ENCODE results near the gene CERS4. TPM values are rescaled to one million over a fixed set of nuclear protein-coding genes. Genes with fewer than 3 reads are reported as not detected.

The CERS4 gene, protein sequence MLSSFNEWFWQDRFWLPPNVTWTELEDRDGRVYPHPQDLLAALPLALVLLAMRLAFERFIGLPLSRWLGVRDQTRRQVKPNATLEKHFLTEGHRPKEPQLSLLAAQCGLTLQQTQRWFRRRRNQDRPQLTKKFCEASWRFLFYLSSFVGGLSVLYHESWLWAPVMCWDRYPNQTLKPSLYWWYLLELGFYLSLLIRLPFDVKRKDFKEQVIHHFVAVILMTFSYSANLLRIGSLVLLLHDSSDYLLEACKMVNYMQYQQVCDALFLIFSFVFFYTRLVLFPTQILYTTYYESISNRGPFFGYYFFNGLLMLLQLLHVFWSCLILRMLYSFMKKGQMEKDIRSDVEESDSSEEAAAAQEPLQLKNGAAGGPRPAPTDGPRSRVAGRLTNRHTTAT
- 16.3 to 26.0 TPM (median 24.7 TPM) in 3 replicates for total RNA-seq
- long read RNA-seq, transcript CERS4-201 (12 exons, 1,797 nt) = major isoform, 11 of 36 reads
- long read RNA-seq, partial matches to known transcripts = 4 of 36 reads
- long read RNA-seq, other reads (novel, unspliced or antisense) = 17 of 36 reads

DNA sequence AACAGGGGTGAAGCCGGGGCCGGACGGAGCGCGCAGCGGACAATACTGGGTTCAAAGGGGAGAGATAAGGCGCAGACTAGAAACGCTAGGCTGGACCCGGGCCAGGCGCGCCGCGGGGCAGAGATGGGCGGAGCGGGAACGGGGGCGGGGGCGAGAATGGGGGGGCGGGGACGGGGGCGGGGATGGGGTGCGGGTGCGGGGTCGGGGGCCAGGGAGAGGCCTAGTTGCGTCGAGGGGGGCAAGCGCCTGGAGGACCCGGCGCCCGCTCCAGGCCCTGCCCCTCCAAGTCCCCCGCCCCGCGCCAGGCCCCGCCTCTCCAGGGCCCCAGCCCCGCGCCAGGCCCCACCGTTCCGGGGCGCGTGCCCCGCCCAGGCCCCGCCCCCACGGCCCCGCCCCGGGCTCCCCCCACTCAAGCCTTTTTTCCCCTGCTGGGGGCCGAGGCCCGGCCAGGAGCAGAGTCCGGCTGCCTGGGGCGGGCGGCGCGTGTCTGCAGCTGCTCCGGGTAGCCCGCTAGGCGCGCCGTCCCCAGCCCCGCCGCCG is at the start of gene CERS4:
CERS4 (plus strand) TSS at position 449 of the 540 bp plus-strand sequence. CDS start 41,707 bp downstream, outside the sequence.
- H3K4me1 Mint-ChIP-seq (ENCODE audit: low read depth) = peaks cover 17% of the 10 kb centered on the region
- H3K36me3 Mint-ChIP-seq (ENCODE audit: low read depth) = no peaks in the 10 kb centered on the region
- H3K27me3 Mint-ChIP-seq (ENCODE audit: low read depth) = no peaks in the 10 kb centered on the region
- peak within 1 kb of the TSS; percentile 78 for H3K27ac Mint-ChIP-seq (ENCODE audit: unreplicated experiment)
- DNase-seq (ENCODE audit: low spot score) = no peak
- no peaks in the 10 kb centered on the region for H3K9me3 Mint-ChIP-seq (ENCODE audit: low read depth)
- H3K4me3 Mint-ChIP-seq (ENCODE audit: unreplicated experiment) = peak within 1 kb of the TSS; percentile 87
- TF ChIP-seq, protein P1, sequence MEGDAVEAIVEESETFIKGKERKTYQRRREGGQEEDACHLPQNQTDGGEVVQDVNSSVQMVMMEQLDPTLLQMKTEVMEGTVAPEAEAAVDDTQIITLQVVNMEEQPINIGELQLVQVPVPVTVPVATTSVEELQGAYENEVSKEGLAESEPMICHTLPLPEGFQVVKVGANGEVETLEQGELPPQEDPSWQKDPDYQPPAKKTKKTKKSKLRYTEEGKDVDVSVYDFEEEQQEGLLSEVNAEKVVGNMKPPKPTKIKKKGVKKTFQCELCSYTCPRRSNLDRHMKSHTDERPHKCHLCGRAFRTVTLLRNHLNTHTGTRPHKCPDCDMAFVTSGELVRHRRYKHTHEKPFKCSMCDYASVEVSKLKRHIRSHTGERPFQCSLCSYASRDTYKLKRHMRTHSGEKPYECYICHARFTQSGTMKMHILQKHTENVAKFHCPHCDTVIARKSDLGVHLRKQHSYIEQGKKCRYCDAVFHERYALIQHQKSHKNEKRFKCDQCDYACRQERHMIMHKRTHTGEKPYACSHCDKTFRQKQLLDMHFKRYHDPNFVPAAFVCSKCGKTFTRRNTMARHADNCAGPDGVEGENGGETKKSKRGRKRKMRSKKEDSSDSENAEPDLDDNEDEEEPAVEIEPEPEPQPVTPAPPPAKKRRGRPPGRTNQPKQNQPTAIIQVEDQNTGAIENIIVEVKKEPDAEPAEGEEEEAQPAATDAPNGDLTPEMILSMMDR (IDR thresholded peaks at IDR 0.05) = no peak

DNA sequence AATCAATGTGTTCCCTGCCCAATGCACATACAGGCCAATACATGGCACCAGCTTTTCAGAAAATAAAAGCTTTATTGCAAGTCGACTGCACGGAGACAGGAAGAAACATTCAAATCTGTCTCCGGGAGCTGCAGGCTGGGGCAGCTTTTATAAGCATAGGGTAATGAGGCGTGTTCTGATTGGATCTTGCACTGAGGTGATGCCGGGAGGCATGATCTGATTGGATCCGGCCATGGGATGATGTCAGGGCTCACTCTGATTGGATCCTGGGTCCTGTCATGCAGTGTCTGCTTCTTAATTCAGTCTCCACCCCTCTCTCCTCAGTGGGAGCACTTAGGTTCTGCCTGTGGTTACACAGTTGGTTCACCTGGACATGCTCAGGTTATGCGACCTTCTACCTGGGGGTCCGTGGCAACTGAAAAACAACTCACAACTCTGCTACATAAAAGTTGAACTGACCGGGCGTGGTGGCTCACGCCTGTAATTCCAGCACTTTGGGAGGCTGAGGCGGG is 48.0 kb upstream of the CERS4 start:
- TF ChIP-seq, protein P1 (IDR thresholded peaks at IDR 0.05) = no peak
- Mint-ChIP-seq H3K36me3 (ENCODE audit: low read depth) (no peaks in the 10 kb centered on the region), H3K27me3 (ENCODE audit: low read depth) (peaks cover 7% of the 10 kb centered on the region), H3K9me3 (ENCODE audit: low read depth) (no peaks in the 10 kb centered on the region), H3K4me3 (ENCODE audit: unreplicated experiment) (no peak overlapping the region), H3K27ac (ENCODE audit: unreplicated experiment) (no peak overlapping the region), H3K4me1 (ENCODE audit: low read depth) (no peaks in the 10 kb centered on the region)
- no peak for DNase-seq (ENCODE audit: low spot score)

DNA sequence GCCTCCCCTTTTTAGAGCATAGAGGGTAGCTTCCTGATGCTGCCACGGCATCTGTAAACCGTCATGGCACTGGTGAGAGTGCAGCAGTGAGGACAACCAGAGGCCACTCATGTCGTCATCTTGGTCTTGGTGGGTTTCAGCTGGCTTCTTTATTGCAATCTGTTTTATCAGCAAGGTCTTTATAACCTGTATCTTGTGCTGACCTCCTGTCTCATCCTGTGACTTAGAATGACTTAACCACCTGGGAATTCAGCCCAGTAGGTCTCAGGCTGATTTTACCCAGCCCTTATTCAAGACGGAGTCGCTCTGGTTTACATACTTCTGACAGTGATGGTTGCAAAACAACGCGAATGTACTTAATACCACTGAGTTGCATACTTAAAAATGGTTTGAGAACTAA is 45.4 kb upstream of the CERS4 start:
- no peaks in the 10 kb centered on the region for H3K4me1 Mint-ChIP-seq (ENCODE audit: low read depth)
- TF ChIP-seq, protein P1 (IDR thresholded peaks at IDR 0.05) = no peak
- H3K9me3 Mint-ChIP-seq (ENCODE audit: low read depth) = no peaks in the 10 kb centered on the region
- H3K27me3 Mint-ChIP-seq (ENCODE audit: low read depth) = no peaks in the 10 kb centered on the region
- H3K4me3 Mint-ChIP-seq (ENCODE audit: unreplicated experiment) = no peak overlapping the region
- no peak for DNase-seq (ENCODE audit: low spot score)
- H3K36me3 Mint-ChIP-seq (ENCODE audit: low read depth) = no peaks in the 10 kb centered on the region
- no peak overlapping the region for H3K27ac Mint-ChIP-seq (ENCODE audit: unreplicated experiment)

DNA sequence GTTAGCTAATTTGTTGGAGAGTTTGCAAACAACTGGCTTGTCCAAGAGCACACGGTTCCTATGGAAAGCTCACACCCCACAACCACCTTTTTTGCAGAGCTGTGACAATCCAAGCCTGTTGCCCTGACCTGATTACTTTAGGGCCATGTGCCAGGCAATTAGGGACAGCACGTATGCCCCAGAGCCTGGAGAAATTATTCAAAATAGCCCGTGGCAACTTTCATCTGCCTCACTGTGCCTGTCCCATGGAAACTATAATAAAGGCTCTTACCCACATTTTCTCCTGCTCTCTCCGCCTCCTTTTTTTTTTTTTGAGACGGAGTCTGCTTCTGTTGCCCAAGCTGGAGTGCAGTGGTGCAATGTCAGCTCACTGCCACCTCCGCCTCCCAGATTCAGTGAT is 41.2 kb upstream of the CERS4 start:
- Mint-ChIP-seq H3K9me3 (ENCODE audit: low read depth) (no peaks in the 10 kb centered on the region), H3K4me1 (ENCODE audit: low read depth) (no peaks in the 10 kb centered on the region), H3K27me3 (ENCODE audit: low read depth) (no peaks in the 10 kb centered on the region), H3K27ac (ENCODE audit: unreplicated experiment) (no peak overlapping the region), H3K4me3 (ENCODE audit: unreplicated experiment) (no peak overlapping the region), H3K36me3 (ENCODE audit: low read depth) (no peaks in the 10 kb centered on the region)
- TF ChIP-seq, protein P1 (IDR thresholded peaks at IDR 0.05) = no peak
- DNase-seq (ENCODE audit: low spot score) = no peak

DNA sequence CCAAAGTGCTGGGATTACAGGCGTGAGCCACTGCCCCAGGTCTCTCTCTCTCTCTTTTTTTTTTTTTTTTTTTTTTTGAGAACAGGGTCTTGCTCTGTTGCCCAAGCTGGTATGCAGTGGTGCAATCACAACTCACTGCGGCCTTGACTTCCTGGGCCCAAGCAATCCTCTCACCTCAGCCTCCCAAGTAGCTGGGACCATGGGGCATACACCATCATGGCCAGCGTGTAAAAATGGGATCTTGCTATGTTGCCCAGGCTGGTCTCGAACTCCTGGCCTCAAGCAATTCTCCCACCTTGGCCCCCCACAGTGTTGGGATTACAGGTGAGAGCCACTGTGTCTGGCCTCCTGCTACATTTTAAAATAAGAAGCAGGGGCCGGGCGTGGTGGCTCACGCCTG is 40.6 kb upstream of the CERS4 start:
- no peaks in the 10 kb centered on the region for H3K9me3 Mint-ChIP-seq (ENCODE audit: low read depth)
- TF ChIP-seq, protein P1 (IDR thresholded peaks at IDR 0.05) = no peak

More for the DNA sequence above, 40.6 kb upstream of the CERS4 start:
- DNase-seq (ENCODE audit: low spot score) = no peak
- H3K4me1 Mint-ChIP-seq (ENCODE audit: low read depth) = no peaks in the 10 kb centered on the region
- no peaks in the 10 kb centered on the region for H3K27me3 Mint-ChIP-seq (ENCODE audit: low read depth)
- no peak overlapping the region for H3K27ac Mint-ChIP-seq (ENCODE audit: unreplicated experiment)
- no peak overlapping the region for H3K4me3 Mint-ChIP-seq (ENCODE audit: unreplicated experiment)
- H3K36me3 Mint-ChIP-seq (ENCODE audit: low read depth) = no peaks in the 10 kb centered on the region

Data from chondrocyte (in vitro differentiated cells).